Heart left ventricle (tissue), 13 donors: ENCODE results near the gene MOV10.

Source experiments
- POLR2A ChIP-seq, 2 donors: fragments of 450-650 bp; IDR thresholded peaks; one replicate each; pipeline ENCODE4 v1.6.1; 2017; ENCODE audit warnings: antibody characterized with exemption in 2 of 2, mild to moderate bottlenecking in 2 of 2, moderate library complexity in 2 of 2
- TF ChIP-seq, protein P1 (sequence below), 12 donors: fragments of 200-600 bp; sonication (generic) in 4 of 12; IDR thresholded peaks; one replicate each; pipeline versions ENCODE4 v1.5.0 to v1.8.0; 2018 to 2022; ENCODE audit warnings: antibody characterized with exemption in 12 of 12, mild to moderate bottlenecking in 5 of 12
- donor health status: ischemic (EF 13 %, LVEDD 7.1; RV severe dilation, severe dysfunction).
- donor health status: DM: no; HTN: yes; CAD: no.
- donor health status: DM: no; HTN: no; CAD: no.
- donor health status: ischemic (EF 25% LVEDD 6.9; RV normal size, moderate dysfunction).
- donor health status: ischemic (EF 25% LVEDD 5.7; RV mildly dilated, moderate dysfunction).
- donor health status: ischemic (EF 35%, LVEDD 5.7; RV mildly dilated, moderate dysfunction).
- donor health status: nonischemic (EF 11% LVEDD 7.7; RV severe dilation, severe dysfunction).
- donor health status: DM: yes; HTN: yes; CAD: no.
- donor health status: PGD.
- donor health status: ischemic (EF 29% LVEDD 5.4; RV normal size, mild dysfunction).
- donor health status: nonischemic (EF 23%, LVEDD 6.1; RV moderate dilation, normal function).

DNA sequence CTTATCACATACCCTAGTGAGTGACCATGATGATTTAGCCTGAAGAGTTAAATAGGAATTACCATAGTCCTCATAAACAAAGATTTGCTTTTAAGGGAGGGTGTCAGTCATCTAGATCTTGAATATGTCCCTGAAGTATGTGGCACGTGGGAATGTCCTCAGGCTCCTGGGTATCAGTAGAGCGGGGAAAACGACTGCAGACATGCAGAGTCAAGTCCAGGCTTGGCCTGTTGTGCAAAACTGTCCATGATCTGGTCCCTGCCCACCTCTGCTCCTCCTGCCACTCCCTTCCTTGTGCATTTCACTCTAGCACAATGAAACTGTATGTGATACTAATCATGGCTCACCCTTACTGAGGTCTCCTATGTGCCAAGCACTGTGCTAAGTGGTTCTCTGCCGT, 12.9 kb downstream of the MOV10 start:
- TF ChIP-seq, protein P1, sequence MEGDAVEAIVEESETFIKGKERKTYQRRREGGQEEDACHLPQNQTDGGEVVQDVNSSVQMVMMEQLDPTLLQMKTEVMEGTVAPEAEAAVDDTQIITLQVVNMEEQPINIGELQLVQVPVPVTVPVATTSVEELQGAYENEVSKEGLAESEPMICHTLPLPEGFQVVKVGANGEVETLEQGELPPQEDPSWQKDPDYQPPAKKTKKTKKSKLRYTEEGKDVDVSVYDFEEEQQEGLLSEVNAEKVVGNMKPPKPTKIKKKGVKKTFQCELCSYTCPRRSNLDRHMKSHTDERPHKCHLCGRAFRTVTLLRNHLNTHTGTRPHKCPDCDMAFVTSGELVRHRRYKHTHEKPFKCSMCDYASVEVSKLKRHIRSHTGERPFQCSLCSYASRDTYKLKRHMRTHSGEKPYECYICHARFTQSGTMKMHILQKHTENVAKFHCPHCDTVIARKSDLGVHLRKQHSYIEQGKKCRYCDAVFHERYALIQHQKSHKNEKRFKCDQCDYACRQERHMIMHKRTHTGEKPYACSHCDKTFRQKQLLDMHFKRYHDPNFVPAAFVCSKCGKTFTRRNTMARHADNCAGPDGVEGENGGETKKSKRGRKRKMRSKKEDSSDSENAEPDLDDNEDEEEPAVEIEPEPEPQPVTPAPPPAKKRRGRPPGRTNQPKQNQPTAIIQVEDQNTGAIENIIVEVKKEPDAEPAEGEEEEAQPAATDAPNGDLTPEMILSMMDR (IDR thresholded peaks at IDR 0.05): no peak
- TF ChIP-seq POLR2A (IDR thresholded peaks at IDR 0.05): no peak
